ENCODE data around the gene SLC25A12.

SLC25A12 gene

GRCh38 chr2:171883275-171883893 is 10.7 kb downstream of the SLC25A12 start:
- DNase-seq: no peak

- no peak for DNase-seq
Measured at GRCh38 chr2:171882089-171882769, 11.8 kb downstream of the SLC25A12 start.

- DNase-seq: no peak
Measured at GRCh38 chr2:171880774-171881173, 13.3 kb downstream of the SLC25A12 start.

- no peak for DNase-seq
Measured at GRCh38 chr2:171879865-171880264, 14.2 kb downstream of the SLC25A12 start.

GRCh38 chr2:171878481-171878993 is 15.5 kb downstream of the SLC25A12 start:
- peak in 1 of 3 experiments; percentile 30 for DNase-seq

- no peak for DNase-seq
Measured at GRCh38 chr2:171874963-171875362, 19.1 kb downstream of the SLC25A12 start.

- DNase-seq: no peak
Measured at GRCh38 chr2:171874517-171874916, 19.5 kb downstream of the SLC25A12 start.

GRCh38 chr2:171864357-171864985 is 29.6 kb downstream of the SLC25A12 start:
- peak in 1 of 3 experiments; percentile 24 for DNase-seq

- DNase-seq: no peak
Measured at GRCh38 chr2:171862501-171862900, 31.5 kb downstream of the SLC25A12 start.

- no peak for DNase-seq
Measured at GRCh38 chr2:171858397-171858958, 35.6 kb downstream of the SLC25A12 start.

- DNase-seq: no peak
Measured at GRCh38 chr2:171855401-171855800, 38.6 kb downstream of the SLC25A12 start.

- no peak for DNase-seq
Measured at GRCh38 chr2:171852366-171852888, 41.6 kb downstream of the SLC25A12 start.

GRCh38 chr2:171847627-171848026 is 46.4 kb downstream of the SLC25A12 start:
- DNase-seq: no peak

- no peak for DNase-seq
Measured at GRCh38 chr2:171846894-171847293, 47.1 kb downstream of the SLC25A12 start.

- DNase-seq: no peak
Measured at GRCh38 chr2:171841996-171842395, 52.0 kb downstream of the SLC25A12 start.

GRCh38 chr2:171837736-171838135 is 56.3 kb downstream of the SLC25A12 start:
- DNase-seq: no peak

GRCh38 chr2:171836146-171836910 is 57.7 kb downstream of the SLC25A12 start:
- no peak for DNase-seq

- DNase-seq: no peak
Measured at GRCh38 chr2:171835386-171835785, 58.7 kb downstream of the SLC25A12 start.

GRCh38 chr2:171834286-171834685 is 59.8 kb downstream of the SLC25A12 start:
- no peak for DNase-seq

GRCh38 chr2:171832489-171832888 is 61.6 kb downstream of the SLC25A12 start:
- no peak for DNase-seq

- no peak for DNase-seq
Measured at GRCh38 chr2:171830039-171830438, 64.0 kb downstream of the SLC25A12 start.

GRCh38 chr2:171824086-171824485 is 70.0 kb downstream of the SLC25A12 start:
- no peak for DNase-seq

Measured in NCI-H1417 (cell line).